Limb (tissue), 2 donors: Measurements from ENCODE around the gene MMP7.

ENCODE experiments used
- DNase-seq, 2 donors: peaks; one replicate each; pipeline ENCODE4 v3.0.0-alpha.2; 2016; ENCODE audit errors: extremely low spot score in 2 of 2

MMP7 gene

GRCh38 chr11:102495161-102496042, 35.1 kb downstream of the MMP7 start:
- DNase-seq, result peak in 1 of 2 donors; percentile 87

- DNase-seq, result no peak
These were observed 36.3 kb downstream of the MMP7 start for GRCh38 chr11:102494216-102494615.

- no peak for DNase-seq
These were observed 37.0 kb downstream of the MMP7 start for GRCh38 chr11:102493524-102493923.

DNA sequence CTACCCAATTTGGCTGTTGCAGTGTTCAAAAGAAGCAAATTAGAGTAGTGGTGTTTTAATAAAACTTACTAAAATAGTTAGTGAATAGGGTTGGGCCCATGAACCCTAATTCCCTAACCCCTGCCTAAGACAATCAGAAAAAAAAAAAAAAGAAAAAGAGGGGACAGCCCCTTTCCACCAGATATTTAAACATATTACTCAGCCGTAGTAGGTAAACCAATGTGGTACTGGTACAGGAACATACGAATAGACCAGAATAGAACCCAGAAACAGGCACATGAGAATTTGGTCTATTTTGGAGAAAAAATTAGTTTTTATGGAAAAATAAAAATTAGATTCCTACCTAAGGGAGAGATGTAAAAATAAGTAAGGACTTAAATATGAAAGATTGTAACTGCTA, 38.6 kb downstream of the MMP7 start:
- DNase-seq, result no peak

DNA sequence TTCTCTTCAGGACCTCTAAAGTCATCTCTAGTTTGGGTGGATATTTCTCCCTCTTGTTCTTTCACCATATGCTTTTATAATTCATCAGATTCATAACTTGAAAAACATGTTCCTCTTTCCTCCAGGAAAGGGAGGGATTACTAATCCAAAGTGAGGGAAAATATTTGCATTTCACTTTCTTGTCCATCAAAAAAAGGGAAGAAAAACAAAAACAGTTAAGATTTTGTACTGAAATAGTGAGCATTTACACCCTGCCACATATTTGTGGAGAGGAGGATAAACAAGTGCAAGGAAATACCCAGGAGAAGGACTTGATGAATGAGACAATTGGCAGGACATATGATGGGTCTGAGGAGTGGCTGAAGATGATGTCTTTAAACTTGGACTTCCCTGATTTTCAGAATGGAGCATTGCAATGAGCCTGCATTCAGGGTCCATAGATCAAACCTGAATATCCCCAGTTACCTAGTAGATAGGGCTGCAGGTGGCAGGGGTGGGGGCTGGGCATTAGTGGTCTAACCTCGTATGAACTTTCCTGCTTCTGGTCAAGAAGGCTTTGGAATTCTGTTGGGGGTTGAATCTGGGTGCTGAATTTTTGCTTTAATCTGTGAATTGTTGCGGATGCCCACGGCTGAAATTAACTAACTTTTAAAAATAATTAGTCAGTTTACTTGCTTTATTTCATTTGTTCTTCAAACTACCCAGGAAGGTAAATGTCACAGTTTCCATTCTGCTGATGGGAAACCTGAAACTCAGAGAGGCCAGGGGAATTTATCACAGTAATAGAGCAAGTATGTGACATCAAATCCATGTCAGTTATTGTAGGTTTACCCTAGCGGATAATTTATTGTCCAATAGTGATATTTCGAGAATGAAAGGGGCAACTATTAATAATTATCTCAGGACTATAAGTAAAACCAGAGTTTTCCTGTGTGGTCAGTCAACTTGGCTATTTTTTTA, 41.1 kb downstream of the MMP7 start:
- DNase-seq, result no peak

GRCh38 chr11:102488208-102488607, 42.3 kb downstream of the MMP7 start:
- no peak for DNase-seq

GRCh38 chr11:102487214-102487613, 43.3 kb downstream of the MMP7 start:
- no peak for DNase-seq

DNA sequence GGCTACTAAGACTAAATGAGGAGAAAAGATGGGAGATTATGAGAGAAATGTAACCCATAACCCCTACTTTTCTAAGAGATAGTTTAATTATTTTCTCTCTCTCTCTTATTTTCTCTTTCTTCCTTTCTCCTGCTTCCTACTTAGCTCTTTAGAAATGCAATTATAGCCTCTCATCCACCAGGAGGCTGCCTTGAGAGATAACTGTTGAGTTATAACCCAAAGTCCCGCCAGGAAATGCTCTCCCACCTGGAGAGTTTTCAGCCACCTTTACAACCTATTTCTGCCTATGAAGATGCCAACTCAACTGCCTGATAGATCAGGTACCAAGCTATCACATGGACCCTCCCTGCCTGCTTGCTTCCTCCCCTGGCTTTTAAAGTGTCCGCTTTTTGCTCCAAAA, 44.0 kb downstream of the MMP7 start:
- DNase-seq, result no peak

DNA sequence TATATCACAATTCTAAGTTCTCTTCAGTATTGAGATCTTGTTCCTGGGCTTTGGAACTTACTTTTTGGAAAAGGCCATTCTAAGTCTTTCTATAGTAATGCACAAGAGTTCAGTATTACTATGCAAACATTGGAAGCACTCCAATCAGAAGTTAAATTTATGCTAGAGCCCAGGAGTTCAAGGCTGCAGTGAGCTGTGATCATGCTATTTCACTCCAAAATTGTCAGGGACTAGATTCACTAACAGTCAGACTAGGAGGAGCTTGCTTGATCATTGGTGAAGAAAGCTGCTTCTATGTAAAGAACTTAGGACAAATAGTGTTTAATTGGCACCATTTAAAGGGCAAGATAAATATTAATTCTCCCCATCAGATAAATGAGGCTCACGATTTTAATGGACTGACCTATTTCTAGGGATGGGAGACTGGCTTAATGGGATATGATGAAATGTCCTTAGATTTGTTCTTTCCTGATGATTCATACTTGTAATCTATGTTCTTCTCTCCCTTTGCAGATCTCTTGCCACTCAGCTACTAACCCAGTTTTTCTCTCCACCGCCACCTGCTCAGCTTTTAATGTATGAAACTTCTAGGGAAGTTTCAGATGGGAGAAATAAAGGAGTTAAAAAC, 45.3 kb downstream of the MMP7 start:
- no peak for DNase-seq

- DNase-seq, result no peak
These were observed 48.1 kb downstream of the MMP7 start for GRCh38 chr11:102482433-102482832.

DNA sequence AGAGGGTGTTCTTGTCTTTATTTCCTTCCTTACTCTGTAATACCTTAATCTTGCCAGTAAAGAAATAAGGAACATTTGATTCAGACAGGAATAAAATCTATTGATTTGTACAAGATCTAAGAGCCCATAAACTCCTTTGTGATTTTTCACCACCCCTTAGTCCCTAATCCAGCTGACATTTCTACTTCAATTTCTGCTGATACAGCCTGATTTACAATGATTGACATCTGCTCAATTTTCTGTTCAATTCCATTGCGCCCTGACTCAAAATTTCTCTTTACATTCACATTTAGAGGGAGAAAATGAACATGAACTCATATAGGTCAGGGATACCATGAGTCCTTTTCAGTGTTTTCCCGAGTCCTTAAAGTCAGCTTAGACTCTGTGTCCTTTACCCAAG, 50.8 kb downstream of the MMP7 start:
- DNase-seq, result no peak

- no peak for DNase-seq
These were observed 51.8 kb downstream of the MMP7 start for GRCh38 chr11:102478673-102479299.

DNA sequence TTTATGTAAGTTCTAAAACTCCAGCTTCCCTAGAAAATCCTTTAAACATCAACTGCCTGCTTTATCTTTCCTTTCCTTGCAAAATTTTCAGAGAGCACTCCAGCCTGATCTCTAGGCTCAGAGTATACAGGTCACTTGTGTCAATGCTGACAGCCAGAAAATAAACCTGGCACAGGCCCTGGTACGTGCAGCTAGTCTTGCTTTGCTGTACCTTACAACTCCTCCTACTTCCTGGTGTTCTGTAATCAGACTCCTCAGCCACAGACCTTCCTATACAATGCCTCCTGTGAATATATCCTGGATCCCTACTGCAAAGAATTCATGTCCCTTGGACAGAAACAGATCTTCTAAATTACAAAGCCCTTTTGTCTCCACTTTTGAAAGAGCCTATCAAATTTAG, 53.7 kb downstream of the MMP7 start:
- DNase-seq, result no peak

GRCh38 chr11:102476069-102476468, 54.5 kb downstream of the MMP7 start:
- DNase-seq, result no peak

- DNase-seq, result no peak
These were observed 57.0 kb downstream of the MMP7 start for GRCh38 chr11:102473543-102473942.

DNA sequence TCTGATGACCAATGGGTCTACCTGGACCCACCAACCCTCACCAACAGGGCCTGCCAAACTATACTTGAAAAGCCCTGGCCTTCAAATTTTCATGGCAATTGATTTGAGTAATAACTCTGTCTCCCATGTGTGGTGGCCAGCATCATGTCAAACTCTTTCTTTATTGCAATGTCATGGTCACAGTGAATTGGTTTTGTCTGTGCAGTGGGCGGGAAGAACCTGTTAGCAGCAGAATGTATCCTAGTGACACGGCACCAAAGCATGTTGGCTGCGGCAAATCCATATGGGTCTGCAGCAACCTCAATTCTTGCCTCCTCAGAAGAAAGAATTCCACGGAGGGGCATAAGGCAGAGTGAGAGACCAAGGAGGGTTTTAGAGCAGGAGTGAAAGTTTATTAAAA, 58.4 kb downstream of the MMP7 start:
- no peak for DNase-seq

DNA sequence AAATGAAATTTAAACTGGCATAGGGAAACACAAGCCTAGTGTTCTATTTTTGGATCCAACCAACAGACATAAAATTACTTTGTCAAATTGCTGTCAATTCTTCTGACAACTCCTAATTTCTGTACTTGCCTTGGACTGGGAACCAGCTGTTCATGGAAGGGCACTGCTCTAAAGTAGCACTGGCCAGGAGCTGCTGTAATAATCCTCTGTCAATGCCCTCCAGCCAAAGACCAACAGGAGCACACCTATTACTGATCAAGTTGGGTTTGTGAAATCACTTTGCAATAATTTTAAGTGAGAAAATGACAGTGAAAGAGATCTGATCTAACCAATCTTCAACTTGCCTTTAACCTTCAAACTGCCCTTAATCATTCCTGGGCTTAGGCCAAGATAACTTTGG, 59.1 kb downstream of the MMP7 start:
- no peak for DNase-seq
